HG03558 (cell line): ENCODE measurements around the gene WSB2.
"Not testable (repeated sequence)": the region's sequence is repeated elsewhere in the genome, so short reads cannot be mapped to it uniquely, and the experiment has no call there.

Source experiments
- ATAC-seq: cut with Tn5 transposase; IDR thresholded peaks from one replicate; pipeline ENCODE4 v1.9.1; 2021; ENCODE audit warnings: moderate number of reproducible peaks; ENCODE audit not compliant: unreplicated experiment; ENCODE audit errors: extremely low read depth

WSB2 gene

DNA sequence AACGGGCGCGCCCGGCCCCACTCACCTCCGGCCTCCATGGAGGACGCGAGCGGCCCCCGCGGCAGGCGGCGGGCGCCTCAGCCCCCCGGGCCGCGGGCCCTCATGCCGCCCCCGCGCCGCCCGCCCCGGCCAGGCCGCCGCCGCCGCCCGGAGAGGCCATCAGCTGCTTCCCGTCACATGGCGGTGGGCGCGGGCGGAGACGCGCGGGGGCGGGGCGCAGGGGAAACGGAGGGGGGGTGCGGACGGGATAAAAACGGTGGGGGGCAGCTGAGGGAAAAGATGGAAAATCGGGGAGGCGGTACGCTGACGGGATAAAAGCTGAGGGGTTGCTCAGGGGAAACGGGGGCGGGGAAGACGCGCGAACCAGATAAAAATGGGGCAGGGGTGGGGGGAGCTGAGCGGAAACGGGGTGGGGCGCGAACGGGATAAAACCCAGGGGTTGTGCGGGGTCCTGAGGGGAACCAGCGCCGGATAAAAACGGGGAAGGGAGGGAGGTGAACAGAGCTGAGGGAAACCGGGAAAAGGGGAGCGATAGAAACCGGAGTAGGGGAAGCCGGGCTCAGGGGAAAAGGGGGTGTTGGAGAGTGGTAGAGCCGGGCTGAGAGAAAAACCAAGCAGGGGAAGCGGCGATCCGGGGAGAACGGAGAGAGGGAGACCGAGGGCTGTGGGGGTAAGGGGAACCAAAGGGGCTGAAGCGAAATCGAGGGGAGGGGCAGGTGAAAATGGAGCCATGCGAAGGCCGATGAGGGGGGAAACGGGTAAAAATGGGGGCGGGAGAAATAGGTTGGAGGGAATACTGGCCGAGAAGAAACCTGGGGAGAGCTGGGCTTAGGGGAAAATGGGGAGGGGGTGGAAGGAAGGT is at the start of gene WSB2:
Gene WSB2, minus strand, starts transcription at position 169 of the 862 bp plus-strand sequence. Its CDS starts 131 bp downstream, at position 38.
- no peak for ATAC-seq

DNA sequence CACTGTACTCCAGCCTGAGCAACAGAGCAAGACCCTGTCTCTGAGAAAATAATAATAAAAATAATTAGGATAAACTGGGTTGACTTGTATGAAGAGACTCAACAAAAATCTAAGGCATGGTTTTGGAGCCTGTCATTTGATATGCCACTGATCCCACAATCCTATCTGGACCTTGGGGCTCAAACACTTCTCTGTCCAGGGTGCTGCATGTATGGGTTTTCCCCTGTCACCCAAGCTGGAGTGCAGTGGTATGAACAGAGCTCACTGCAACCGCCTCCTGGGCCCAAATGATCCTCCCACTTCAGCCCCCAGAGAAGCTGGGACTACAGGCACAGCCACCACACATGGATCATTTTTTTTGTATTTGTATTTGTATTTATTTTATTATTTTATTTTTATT is 48.1 kb upstream of the WSB2 start:
- no peak for ATAC-seq

DNA sequence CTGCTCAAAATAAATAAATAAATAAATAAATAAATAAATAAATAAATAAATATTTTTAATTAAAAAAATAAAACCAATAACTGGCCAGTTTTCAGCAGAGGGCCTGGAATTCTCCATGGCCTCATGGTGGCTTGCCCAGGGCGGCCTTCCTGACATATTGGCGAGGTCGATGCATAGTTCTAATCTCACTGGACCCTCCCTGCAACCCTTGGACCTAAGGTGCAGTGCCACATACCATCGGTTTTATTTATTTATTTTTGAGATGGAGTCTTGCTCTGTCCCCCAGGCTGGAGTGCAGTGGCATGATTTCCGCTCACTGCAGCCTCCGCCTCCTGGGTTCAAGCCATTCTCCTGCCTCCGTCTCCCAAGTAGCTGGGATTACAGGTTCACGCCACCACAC is 46.7 kb upstream of the WSB2 start:
- no peak for ATAC-seq

DNA sequence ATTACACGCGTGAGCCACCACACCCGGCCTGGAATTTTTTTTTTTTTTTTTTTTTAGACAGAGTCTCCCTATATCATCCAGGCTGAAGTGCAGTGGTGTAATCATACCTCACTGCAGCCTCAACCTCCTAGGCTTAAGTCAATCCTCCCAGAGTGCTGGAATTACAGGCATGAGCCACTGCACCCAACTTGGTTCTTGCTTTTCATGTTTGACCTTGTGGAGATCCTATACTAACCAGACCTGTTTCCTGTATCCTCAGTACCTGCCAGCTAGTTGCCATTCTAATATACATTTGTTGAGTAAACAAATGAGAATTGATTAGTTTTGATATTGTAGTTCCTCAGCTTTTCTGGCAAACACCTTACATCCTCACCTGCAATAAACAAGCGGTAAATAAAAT is 46.0 kb upstream of the WSB2 start:
- no peak for ATAC-seq

DNA sequence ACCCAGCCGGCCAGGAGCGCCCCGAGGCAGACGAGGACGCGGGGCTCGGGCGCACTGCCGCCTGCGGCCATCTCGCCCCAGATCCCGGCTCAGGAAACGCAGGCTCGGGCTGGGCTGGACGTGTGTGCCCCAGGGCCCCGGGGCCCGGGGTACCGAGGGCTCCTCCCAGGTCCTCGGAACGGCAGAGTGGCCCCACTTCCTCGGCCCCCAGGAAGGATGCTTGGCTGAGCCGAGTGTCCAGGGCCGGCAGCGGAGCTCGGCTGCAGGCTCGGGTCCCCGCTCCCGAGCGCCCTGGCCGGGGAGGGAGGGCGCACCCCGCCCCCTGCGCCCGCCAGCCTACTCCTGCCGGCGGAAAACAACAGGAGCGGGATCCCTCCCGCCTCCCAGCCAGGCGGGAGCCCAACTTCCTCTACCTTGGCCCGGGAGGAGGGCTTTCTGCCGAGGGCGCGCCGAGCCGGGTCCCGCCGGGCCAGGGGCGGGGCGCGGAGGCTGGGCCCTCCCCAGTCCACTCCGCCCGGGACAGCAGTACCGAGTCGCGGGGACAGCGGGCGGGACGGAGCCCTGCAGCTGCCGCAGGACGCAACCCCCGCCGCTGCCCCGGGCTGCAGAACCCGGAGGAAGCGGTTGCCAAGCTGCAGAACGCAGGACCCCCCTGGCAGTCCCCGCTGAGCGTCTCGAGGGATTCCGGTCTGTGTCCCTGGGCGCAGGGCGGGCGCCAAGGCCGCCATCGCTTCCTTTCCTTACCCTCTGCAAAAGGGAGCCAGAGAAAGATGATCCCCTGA is 42.8 kb upstream of the WSB2 start, which contains the start of gene VSIG10:
Gene VSIG10, minus strand, starts transcription at position 411 of the 782 bp plus-strand sequence. Its CDS starts 340 bp downstream, at position 71.
- no peak for ATAC-seq

DNA sequence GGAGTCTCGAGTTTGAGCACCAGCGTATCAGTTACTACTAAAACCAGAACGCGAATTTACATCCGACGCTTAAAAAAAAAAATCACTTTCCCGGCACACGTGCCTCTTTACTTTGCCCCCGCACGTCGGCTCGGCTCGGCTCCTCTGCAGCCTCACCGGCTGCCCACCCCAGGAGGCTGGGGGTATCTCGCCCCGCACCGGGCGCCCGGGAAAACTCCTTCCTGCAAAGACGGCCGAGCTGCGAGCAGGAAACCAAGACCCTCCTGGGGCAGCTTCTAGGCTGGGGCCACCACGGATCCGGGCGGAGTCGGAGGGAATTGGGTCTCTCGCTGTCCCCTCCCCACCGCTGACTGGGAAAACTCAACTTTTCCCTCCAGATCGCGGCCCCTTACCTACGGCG is 42.2 kb upstream of the WSB2 start:
- ATAC-seq: no peak

DNA sequence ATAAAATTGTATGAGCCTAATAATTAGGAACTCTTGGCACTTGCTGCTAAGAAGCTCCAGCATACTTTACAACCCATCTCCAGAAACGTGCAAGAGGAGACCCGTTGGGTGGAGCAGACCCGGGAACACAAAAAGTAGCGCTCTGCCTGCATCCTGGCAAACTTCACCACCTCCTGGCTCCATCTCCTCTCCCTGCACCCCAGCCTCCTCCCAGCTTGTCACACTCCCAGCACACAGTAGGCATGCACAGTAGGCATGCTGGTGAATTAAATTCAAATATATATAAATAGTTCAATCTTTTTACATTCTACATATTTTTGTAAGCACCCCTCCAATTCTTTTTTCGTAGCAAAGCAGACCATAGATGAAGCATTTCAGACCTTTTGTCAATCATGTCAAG is 41.6 kb upstream of the WSB2 start:
- no peak for ATAC-seq

DNA sequence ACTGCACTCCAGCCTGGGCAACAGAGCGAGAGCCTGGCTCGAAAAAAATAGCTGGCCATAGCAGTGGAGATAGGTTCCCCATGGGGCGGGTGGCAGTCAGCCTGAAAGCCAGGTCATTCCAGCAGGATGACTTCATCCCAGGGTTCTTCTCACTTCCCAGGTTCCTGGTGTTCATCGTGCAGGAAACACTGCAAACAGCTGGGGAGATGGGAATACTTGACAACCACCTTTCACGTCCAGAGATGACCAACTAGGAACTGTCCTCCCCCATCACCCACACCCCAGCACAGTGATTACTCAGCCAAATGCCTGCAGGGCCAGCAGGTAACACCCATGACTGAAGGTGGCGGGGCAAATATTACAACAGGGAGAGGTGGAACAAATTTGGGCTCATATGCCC is 41.1 kb upstream of the WSB2 start:
- no peak for ATAC-seq

DNA sequence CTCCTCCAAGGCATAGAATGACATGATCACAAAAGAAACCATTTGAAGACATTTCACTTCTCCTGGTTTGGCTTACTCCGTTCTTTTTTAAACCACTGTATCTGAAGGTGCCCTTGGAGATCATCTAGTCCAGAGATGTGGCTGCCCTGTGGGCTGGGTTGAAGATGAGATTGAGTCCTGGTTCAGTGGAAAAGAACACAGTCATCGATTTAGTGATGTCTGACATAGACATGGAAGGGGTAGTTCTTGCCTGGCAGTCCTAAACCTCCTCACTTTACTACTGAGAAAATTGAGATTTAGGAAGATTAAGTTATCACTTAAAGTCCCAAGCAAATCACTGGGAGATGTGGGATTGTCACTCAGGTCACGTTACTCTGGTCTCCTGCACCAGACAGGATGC is 40.1 kb upstream of the WSB2 start:
- no peak for ATAC-seq

DNA sequence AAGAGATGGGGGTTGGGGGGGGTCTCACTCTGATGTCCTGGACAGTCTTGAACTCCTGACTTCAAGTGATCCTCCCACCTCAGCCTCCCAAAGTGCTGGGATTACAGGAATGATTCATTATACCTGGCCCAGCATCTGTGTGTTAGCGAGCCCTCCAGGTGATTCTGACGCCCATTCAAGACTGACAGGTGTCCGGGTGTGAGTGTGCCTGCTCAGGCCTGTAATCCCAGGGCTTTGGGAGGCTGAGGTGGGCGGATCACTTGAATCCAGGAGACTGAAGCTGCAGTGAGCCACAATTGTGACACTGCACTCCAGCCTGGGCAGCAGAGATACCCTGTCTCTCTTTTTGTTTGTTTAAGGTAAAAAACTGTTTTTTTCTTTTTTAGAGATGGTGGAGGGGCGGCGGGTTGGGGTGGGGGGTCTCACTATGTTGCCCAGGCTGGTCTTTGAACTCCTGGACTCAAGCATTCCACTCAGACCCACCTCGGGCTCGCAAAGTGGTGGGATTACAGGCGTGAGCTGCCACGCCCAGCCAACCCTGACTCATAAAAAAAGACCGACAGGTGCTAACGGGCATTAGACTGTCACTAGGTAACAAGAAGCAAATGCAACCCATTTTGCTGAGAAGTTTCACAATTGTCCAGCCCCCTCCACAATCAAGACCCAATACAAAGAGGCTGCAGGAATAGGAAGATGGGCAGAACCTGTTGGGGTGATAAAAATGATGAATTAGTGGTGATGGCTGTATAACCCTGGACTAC is 38.1 kb upstream of the WSB2 start:
- ATAC-seq: no peak

DNA sequence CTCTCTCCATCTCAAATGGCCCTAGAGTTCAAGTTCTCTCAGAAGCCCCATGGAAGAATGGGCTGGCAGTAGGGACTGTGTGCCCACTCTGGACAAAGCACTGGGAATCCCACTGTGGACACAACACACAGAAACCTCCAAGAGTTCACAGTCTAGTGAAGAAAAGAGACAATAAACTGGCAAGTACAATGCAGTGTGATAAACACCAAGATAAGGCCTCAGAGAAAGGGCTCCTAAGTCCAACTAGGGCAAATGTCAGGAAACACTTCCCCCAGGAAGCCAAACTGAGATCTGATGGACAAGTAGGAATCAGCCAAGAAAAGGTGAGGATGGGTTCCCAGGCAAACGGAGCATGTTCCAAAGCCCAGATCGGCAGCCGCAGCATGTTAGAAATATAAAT is 37.4 kb upstream of the WSB2 start:
- no peak for ATAC-seq

DNA sequence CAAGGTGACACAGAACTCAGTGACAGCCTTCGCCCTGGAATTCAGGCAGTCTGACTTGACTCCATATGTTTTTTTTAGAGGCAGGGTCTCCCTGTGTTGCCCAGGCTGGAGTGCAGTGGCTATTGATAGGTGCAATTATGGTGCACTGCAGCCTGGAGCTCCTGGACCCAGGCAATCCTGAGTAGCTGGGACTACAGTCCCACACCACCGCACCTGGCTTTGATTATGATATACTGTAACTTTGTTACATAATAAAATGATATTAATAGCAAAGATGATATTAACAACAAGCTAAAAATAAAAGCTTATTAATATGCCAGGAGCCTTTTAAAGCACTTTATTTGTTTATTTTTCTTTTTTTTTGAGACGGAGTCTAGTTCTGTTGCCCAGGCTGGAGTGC is 33.1 kb upstream of the WSB2 start:
- ATAC-seq: no peak

DNA sequence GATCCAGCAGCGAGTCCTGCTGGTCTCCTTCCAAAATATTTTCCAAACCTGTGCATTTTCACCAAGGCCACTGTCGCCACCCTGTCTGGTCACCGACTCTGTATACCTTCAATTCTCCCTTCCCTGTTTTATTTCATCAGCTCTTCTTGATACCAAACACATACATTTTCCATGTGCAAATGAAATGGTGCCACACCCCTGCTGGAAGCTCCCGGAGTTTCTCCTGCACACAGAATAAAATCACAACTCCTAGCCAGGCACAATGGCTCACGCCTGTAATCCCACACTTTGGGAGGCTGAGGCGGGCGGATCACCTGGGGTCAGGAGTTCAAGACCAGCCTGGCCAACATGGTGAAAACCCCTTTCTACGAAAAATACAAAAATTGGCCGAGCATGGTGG is 28.8 kb upstream of the WSB2 start:
- ATAC-seq: no peak

DNA sequence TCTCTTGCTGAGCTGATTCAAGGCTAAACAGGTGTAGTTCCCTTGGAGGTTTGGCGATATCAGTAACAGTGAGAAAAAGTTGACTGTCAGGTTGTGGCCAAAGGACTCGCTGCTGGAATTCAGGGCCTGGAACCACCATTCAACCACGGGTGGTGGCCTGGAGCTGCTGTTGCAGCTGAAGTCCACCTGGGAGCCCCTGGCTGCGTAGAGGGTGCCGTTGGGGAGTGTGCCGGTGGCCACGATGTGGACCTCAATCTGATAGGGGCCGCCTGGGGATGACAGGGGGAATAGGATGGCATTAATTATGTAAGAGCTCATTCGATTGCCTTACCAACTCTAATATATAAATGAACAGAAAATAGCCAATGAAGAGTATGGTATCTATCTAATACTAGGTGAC is 21.2 kb upstream of the WSB2 start:
- ATAC-seq: no peak

DNA sequence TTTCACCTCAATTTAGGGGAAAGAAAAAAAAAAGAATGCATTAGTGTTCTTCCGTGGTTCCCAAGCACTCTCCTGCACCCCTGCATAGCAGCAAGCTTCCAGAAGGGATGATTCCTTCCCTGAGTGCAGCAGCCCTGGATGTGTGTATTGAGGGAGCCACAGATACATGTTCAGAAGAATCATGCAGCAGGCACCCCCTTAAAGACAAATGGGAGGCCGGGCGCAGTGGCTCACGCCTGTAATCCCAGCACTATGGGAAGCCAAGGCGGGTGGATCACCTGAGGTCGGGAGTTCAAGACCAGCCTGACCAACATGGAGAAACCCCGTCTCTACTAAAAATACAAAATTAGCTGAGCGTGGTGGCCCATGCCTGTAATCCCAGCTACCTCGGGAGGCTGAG is 20.5 kb upstream of the WSB2 start:
- ATAC-seq: not testable (repeated sequence)

DNA sequence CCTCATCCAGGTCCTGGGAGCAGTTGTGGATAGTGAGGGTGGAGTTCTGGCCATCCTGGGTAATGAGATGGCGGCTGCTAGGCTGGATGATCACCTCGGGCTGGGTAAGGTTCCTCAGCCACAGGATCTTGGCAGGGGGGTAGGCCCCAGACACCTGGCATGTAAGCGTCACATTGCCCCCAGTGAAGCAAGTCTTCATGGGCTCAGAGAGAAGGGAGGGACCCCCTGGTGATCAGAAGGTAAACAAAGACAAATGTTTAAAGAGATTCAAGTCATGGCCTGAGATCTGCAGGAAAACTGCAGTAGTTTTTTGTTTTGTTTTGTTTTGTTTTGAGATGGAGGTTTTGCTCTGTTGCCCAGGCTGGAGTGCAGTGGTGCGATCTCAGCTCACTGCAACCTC is 12.8 kb upstream of the WSB2 start:
- no peak for ATAC-seq

DNA sequence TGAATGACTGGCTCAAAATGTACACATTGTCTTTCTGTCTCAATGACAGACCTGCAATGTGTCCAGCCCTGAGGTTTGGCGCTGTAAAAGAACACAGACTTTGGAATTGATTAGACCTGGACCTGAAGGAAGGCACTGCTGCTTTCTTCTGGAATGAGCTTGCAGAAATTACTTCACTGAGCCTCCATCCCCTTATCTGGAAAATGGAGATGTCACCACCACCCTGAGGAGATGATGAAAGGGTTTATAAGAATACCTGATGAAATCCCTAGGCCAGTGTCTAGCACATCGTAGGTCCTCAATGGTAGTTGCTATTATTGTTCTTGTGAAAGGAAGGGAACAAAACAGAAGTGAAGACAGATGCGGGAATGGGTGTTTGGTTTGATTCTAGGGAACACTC is 9.7 kb upstream of the WSB2 start:
- ATAC-seq: no peak

DNA sequence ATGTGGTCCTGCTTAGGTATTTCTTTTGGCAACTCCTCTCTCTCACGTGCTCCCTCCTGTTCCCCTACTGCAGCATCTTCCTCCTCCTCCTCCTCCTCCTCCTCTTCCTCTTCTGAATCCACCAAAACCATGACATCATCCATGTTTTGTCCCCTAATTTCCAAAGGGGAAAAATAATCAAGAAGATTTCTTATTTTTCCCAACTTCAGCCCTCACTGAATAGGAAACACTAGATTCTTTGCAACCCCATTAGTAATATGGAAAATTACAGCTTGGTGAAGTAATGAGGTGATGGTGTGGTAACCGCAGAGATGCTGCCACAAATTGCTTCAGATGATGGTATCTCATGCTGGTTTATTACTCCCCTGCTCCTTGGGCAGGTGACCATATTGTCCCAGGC is 7.5 kb upstream of the WSB2 start:
- ATAC-seq: no peak

DNA sequence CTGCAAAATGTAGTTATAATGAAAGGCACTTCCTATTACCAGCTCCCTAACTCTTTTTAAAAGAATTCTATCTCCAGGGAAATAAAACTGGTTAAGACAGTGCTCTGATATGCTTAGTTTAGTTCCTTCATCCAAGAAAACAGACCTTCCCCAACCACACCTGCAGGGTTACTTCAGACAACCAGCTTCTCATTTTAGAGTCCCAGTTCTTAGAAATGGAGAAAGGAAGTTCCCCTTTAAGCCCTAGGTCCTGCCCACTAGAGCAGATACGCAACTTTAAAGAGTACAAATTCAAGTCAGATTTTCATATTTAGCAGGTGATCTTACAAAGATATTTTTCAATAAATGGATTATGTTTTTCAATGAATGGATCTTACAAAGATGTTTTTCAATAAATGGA is 4.4 kb upstream of the WSB2 start:
- no peak for ATAC-seq

DNA sequence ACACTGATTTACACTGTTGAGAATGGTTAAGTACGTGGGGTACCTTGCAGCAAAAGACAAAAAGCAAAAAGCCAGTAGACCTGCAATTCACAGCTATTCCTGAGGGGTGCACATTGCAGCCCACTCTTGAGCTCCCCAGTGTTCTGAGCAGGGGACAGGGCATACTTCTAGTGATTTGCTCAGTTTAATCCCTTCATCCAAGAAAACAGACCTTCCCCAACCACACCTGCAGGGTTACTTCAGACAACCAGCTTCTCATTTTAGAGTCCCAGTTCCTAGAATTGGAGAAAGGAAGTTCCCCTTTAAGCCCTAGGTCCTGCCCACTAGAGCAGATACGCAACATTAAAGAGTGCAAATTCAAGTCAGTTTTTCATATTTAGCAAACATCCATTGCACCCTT is 3.6 kb upstream of the WSB2 start:
- peak; percentile 51 for ATAC-seq
